Activated naive CD4-positive, alpha-beta T cell treated with anti-CD3 and anti-CD28 coated beads, Interleukin-2, amount 50 U/mL, for 72 hours (primary cell): ENCODE results near the gene AKAP12. TPM values are rescaled to one million over a fixed set of nuclear protein-coding genes. Genes with fewer than 3 reads are reported as not detected.
"Not testable (repeated sequence)": the region's sequence is repeated elsewhere in the genome, so short reads cannot be mapped to it uniquely, and the experiment has no call there.

ENCODE experiments used
- ATAC-seq, 2 donors: fragments of 150-1000 bp; cut with Tn5 transposase; 2 replicates each; pipeline ENCODE4 v1.10.0; 2021; ENCODE audit warnings: mild to moderate bottlenecking in 2 of 2, moderate library complexity in 2 of 2
- DNase-seq, 2 donors: peaks; one replicate each; pipeline ENCODE4 v3.0.0; 2021 to 2022; ENCODE audit warnings: low spot score in 2 of 2
- H3K27ac Mint-ChIP-seq, 2 donors: one replicate each; pipeline ENCODE4 v1.8.0; 2022; ENCODE audit warnings: mild to moderate bottlenecking in 2 of 2, mixed read lengths in 2 of 2
- H3K36me3 Mint-ChIP-seq, 2 donors: one replicate each; pipeline ENCODE4 v1.8.0; 2022; ENCODE audit warnings: mixed read lengths in 2 of 2
- H3K9me3 Mint-ChIP-seq, 2 donors: one replicate each; pipeline ENCODE4 v1.8.0; 2022; ENCODE audit warnings: mixed read lengths in 2 of 2
- total RNA-seq, 2 donors: library from RNA; stranded (reverse); gene quantifications; one replicate each; pipeline ENCODE4 v1.2.3, GENCODE V29; 2022

AKAP12 gene
- total RNA-seq, 2 donors from 2014 or later = 0.36 to 1.4 TPM

DNA sequence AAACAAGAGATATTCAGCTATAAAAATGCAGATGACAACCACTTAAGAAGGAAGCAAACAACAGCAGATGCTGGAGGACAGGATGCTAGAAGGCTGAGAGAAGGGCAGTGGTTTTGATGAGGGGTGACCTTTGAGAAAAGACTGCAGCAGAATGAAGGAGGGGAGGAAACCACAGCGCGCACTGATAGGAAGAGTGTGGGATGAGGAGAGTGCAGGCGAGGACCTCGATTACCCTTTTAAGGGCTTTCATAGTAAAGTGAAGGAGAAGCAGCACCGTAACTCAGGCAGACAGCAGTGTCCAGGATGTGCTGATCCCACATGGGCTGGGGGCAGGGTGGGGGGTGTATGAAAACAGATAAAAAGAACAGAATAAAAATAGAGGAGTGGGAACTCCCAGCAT is 132.4 kb downstream of the AKAP12 start:
- H3K36me3 Mint-ChIP-seq = peaks cover 19 to 20% of the 10 kb centered on the region in 2 donors
- peak; percentile 26 to 84 for ATAC-seq
- H3K9me3 Mint-ChIP-seq = no peaks in the 10 kb centered on the region
- no peak for DNase-seq
- H3K27ac Mint-ChIP-seq = peak overlapping the region; percentile 67 to 88

DNA sequence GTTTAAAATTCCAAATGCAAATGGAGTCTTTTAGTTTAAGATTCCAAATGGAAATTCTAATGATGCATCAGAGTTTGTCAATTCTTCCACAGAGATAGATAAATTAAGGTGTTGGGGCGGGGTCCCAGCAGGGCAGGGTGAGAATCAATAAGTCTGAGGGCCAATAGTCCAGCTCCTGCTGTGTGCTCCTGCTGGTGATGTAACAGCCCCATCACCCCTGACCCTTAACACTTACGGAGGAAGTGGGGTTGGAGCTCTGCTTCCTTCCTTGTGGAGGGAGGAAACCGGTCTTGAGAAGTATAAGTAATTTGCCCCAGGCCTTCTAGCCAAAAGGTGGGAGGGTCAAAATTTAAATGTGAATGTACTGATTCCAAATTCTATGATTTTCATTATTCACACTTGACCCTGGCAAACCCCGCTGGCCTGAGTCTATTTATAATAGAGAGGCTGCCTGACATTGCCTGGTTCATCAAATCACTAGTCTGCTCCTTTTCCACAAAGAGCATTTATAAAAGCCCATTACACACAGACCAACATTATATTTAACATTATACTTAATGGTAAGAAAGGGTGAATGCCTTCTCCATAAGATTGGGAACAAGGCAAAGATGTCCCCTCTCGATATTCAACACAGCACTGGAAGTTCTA is 134.4 kb downstream of the AKAP12 start:
- H3K36me3 Mint-ChIP-seq = peaks cover 19 to 20% of the 10 kb centered on the region in 2 donors
- DNase-seq = no peak
- peak overlapping the region in 1 of 2 donors; percentile 75 for H3K27ac Mint-ChIP-seq

DNA sequence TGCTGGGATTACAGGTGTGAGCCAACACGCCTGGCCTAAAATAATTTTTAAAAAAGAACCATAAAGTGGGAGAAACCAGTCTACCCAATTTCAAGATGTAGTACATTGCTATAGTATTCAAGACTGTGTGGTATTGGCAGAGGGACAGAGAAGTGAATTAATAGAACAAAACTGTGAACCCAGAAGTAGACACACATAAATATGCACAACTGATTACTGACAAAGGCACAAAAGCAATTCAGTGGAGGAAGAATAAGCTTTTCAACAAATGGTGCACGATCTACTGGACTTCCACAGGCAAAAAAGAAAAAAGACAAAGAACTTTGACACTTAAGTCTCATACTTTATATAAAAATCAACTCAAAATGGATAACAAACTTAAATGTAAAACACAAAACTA is 136.1 kb downstream of the AKAP12 start:
- Mint-ChIP-seq H3K27ac (no peak overlapping the region), H3K36me3 (peaks cover 19 to 25% of the 10 kb centered on the region in 2 donors), H3K9me3 (no peaks in the 10 kb centered on the region)
- ATAC-seq = no peak
- no peak for DNase-seq

More for the DNA sequence above, 134.4 kb downstream of the AKAP12 start:
- peak in 1 of 2 donors; percentile 23 for ATAC-seq
- H3K9me3 Mint-ChIP-seq = no peaks in the 10 kb centered on the region

DNA sequence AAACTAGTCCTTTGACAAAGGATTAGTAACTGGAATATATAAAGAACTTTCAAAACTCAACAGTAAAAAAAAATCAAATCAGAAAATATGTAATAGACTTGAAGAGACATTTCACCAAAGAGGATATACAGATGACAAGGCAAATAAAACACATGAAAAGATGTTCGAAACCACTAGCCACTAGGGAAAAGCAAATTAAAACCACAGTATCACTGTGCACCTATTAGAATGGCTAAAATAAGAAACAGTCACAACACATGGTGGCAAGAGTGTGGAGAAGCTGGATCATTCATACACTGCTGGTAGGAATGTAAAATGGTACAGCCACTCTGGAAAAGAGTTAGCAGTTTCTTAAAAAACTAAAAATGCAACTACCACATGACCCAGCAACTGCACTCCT is 136.7 kb downstream of the AKAP12 start:
- Mint-ChIP-seq H3K27ac (peak overlapping the region in 1 of 2 donors; percentile 72), H3K9me3 (no peaks in the 10 kb centered on the region), H3K36me3 (peaks cover 13 to 21% of the 10 kb centered on the region in 2 donors)
- ATAC-seq (peak in 1 of 2 donors; percentile 17), DNase-seq (no peak)

DNA sequence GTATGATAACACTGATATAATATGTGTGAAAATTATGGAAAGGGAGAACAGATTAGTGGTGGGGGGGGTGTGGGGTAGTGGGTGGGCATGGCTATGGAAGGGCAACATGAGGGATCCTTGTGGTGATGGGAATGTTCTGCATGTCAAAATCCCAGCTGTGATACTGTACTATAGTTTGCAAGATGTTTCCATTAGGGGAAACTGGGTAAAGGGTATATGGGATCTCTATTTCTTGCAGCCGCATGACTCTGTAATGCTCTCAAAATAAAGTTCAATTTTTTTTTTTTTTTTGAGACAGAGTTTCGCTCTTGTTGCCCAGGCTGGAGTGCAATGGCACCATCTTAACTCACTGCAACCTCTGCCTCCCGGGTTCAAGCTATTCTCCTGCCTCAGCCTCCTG is 137.3 kb downstream of the AKAP12 start:
- ATAC-seq = no peak

DNA sequence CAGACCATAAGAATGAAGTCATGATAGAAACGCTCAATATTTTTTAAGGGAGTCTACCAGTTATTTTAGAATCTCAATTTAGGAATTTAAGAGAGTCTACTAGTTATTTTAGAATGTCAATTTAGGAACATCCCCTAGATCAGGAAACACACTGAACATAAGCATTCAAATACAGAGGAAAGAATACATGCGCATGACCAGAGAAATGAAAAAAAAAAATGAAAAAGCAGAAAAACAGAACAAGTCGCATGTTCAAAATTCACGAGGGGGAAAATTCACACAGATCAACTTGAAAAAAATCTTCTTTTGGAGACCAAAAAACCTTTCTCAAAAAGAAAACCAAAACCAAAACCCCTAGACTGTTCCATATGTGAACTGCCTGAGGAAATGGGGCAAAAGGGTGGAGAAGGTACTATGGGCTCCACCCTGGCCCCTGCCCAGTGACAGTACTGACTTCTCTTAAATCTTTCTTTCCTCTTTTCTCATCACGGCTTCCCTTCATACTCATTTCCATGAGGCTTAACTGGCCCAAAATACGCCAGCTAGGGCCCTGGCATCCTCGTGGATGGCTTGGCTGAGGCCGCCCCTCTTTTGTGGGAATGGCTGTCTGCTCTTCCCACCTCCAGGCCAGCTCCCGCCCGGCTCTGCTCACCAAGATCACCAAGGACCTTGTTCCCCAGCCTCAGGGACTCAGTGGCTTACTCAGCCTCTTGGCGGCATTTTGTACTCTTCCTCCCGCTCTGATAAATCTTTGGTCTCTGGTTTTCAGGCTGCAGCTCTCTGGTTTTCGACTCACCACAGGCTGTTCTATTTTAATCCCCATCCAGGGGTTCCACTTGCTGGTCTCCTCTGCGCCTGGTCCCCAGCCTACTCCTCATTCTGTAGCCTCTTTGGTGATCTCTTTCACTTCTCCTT is 140.4 kb downstream of the AKAP12 start:
- Mint-ChIP-seq H3K36me3 (peaks cover 0 to 8% of the 10 kb centered on the region in 2 donors), H3K9me3 (no peaks in the 10 kb centered on the region), H3K27ac (peak overlapping the region; percentile 90 to 96)
- ATAC-seq (peak; percentile 66 to 76), DNase-seq (no peak)

More for the DNA sequence above, 137.3 kb downstream of the AKAP12 start:
- peaks cover 6 to 14% of the 10 kb centered on the region in 2 donors for H3K36me3 Mint-ChIP-seq
- no peak overlapping the region for H3K27ac Mint-ChIP-seq
- no peak for DNase-seq
- H3K9me3 Mint-ChIP-seq = no peaks in the 10 kb centered on the region

DNA sequence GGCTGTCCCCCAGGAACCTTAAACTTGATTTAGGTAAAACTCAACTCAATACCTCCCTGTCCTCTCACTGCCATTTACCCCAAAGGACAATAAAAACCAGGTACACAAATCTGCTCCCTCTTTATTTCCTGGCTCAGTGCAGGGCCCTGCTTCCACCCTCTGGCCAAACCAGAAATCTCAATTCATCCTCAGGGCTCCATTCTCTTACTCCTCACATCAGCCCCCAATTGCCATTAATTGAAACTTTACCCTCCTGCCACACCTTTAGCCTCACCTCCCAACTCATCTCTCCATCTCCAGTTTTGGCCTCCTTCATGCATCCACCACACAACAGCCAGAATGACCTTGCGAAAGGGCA is 141.1 kb downstream of the AKAP12 start:
- H3K9me3 Mint-ChIP-seq = no peaks in the 10 kb centered on the region
- peaks cover 0 to 8% of the 10 kb centered on the region in 2 donors for H3K36me3 Mint-ChIP-seq
- H3K27ac Mint-ChIP-seq = peak overlapping the region; percentile 90 to 96
- DNase-seq = no peak
- peak; percentile 20 to 26 for ATAC-seq

DNA sequence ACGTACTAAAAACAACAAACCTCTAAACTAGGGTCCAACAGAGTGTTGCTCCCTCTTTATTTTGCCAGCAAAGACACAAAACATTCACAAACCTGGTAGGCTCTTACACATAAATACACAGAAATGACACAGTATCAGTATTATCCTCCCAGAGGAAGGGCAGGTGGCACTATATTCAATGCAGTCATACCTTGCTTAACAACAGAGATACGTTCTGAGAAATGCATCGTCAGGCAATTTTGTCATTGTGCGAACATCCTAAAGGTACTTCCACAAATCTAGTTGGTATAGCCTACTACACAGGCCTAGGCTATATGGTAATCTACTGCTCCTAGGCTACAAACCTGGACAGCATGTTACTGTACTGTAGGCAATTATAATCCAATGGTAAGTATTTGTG is 142.0 kb downstream of the AKAP12 start:
- peaks cover 0 to 8% of the 10 kb centered on the region in 2 donors for H3K36me3 Mint-ChIP-seq
- ATAC-seq (peak in 1 of 2 donors; percentile 74), DNase-seq (no peak)
- H3K9me3 Mint-ChIP-seq = no peaks in the 10 kb centered on the region
- H3K27ac Mint-ChIP-seq = peak overlapping the region; percentile 45 to 90

DNA sequence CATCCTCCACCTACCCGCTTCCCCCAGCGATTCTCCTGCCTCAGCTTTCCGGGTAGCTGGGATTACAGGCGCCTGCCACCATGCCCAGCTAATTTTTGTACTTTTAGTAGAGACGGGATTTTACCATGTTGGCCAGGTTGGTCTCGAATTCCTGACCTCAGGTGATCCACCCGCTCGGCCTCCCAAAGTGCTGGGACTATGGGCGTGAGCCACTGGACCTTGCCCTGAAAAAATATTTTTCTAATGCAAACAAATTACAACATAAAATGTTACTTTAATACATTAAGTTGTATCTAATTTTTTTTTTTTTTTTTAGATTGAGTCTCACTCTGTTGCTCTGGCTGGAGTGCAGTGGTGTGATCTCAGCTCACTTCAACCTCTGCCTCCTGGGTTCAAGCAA is 142.9 kb downstream of the AKAP12 start:
- not testable (repeated sequence) for DNase-seq, ATAC-seq, H3K9me3 Mint-ChIP-seq, H3K36me3 Mint-ChIP-seq
- peak overlapping the region in 1 of 2 donors; percentile 67 for H3K27ac Mint-ChIP-seq

DNA sequence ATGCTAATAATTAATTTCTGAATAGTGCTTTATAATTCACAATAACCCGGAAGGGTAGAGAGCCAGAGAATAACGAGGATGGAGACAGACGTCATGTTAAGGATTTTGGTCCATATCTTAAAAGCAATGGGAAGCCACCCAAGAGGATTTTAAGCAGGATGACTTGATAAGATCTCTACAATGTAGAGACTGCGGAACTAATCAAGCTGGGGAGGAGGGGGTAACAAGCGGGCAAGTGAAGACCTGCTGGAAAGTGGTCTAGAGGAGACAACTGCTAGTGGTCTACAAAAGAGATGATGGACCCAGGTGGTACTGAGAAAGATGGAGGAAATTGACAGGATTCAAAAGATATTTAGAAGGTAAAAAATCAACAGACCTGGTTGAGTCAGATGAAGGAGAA is 144.4 kb downstream of the AKAP12 start:
- DNase-seq = no peak
- Mint-ChIP-seq H3K9me3 (no peaks in the 10 kb centered on the region), H3K36me3 (peaks cover 3 to 8% of the 10 kb centered on the region in 2 donors), H3K27ac (peak overlapping the region; percentile 11 to 33)
- ATAC-seq = no peak

DNA sequence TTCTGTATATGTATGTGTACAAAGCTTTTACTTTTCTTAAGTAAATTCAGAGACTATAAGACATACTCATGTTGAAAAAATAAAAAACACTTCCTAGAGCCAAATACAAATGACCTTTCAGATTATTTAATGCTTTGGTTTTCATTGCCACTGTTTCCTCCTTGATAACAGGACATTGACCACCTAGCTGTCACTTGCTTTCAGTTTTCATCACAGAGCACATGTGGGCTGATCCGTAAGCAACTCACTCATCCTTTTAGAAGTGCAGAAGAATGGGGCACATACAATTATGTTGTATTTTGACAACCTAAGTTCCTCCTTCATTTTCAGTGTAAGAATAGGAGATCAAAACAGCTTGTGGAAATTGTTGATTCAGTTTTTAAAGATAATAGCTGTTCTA is 145.4 kb downstream of the AKAP12 start:
- ATAC-seq = no peak
- no peak overlapping the region for H3K27ac Mint-ChIP-seq
- no peaks in the 10 kb centered on the region for H3K9me3 Mint-ChIP-seq
- H3K36me3 Mint-ChIP-seq = peaks cover 7 to 8% of the 10 kb centered on the region in 2 donors
- DNase-seq = no peak

DNA sequence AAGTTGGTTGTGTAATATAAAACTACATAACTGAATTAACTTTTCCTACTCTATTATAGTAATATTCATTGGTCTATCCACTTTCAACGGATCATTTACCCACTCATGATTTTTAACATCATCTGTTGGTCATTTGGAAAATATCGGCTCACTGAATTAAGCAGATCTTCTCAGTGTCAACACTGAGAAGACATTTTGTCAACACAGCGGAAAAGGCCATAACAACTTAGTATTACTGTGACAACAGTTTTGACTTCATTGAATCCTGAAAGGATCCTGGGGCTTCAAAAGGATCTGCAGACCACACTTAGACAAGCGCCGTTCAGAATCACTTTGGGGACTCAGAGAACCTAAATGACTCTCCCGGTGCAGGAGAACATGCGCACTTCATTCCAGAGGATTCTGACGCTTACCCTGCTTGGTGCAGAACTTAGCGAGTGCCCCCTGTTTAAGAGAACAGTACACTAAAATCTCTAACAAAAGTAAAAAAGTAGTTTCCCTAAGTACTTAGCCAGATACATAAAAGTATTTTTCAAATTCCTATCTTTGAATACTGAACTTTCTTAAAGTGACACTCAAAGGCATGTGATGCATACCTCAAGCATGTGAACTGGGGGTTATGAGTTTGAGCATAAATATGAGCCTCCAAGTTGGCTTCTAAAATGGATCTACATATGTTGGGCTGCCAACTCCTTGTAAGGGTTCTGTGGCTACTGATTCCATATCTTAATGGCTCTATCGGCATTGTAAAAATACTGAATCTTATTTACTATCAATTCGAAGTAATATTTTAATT is 147.6 kb downstream of the AKAP12 start:
- no peaks in the 10 kb centered on the region for H3K9me3 Mint-ChIP-seq
- no peak overlapping the region for H3K27ac Mint-ChIP-seq
- H3K36me3 Mint-ChIP-seq = peaks cover 7 to 15% of the 10 kb centered on the region in 2 donors
- DNase-seq (no peak), ATAC-seq (no peak)

DNA sequence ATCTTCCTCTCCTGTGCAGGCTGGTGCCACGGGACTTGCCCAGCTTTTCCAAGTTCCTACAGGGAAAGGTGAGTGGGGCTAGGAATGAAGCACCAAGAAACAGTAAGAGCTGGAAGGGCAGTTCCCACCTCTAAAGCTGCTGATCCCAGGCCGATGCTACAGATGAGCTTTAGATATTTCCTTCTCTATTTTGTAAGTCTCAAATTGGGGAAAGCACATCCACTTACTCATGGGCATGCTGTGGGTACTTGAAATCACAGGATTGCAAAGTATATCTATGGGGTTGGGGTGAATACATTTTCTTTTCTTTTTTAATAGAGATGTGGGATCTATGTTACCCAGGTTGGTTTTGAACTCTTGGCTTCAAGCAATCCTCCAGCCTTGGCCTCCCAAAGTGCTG is 148.5 kb downstream of the AKAP12 start:
- Mint-ChIP-seq H3K27ac (peak overlapping the region; percentile 36 to 93), H3K9me3 (no peaks in the 10 kb centered on the region), H3K36me3 (peaks cover 12 to 23% of the 10 kb centered on the region in 2 donors)
- DNase-seq = no peak
- ATAC-seq = no peak

DNA sequence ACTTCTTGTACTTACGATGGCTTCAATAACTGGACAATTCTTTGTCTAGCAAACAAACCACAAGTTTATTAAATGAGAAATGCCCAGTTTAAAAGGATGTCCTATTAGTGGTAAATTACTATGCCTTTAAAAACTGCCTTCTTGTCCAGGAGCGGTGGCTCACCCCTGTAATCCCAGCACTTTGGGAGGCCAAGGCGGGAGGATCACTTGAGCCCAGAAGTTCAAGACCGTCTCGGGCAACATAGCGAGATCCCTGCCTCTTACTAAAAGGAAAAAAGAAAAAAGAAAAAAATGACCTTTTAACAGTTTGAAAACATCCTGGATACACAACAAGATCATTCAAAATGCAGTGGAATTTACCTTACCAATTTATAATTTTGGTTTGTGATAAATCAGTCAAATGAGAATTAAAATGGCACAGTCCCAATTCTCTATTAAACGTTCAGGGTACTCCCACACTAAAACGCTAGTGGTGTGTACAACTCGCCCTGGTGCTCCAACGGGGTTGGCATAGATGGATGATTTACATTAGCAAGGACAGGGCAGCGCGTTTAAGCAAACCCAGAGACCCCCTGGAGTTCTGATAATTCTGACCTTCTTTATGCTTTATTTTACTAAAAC is 149.3 kb downstream of the AKAP12 start:
- no peaks in the 10 kb centered on the region for H3K9me3 Mint-ChIP-seq
- no peak for DNase-seq
- ATAC-seq = no peak
- H3K36me3 Mint-ChIP-seq = peaks cover 18 to 23% of the 10 kb centered on the region in 2 donors
- peak overlapping the region; percentile 93 to 99 for H3K27ac Mint-ChIP-seq

DNA sequence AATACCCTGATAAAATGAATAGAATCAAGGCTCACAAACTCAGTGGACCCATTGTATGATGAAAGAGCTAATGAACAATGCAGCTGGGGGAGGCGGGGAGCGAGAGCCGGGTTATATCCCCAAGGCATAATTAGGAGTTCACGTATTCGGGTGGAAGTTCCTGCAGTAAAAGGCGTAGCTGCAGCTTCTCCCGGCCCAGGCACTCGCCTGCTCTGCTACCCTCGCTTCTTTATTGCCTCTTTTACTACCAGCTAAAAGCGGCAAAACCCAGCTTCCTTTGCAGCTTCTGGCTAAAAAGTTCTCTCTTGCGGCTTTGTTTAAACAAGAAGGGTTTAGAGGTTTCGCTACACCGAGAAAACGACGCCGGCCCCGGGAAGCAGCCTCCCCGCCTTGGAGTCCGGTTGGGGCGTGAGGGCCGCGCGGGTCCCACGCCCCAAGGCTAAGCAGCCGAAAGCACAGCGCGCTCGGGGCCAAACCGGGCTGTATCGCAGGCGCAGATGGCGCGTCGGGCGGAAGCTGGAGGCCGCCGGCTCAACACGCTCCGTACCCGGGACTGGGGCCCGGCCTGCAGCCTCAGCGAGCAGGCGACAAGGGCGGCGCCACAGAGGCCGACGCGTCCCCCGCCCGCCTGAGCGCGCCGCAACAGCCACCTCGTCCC is 150.0 kb downstream of the AKAP12 start:
- ATAC-seq (peak; percentile 64 to 80), DNase-seq (peak in 1 of 2 donors; percentile 34)
- Mint-ChIP-seq H3K36me3 (peaks cover 20 to 23% of the 10 kb centered on the region in 2 donors), H3K27ac (peak overlapping the region; percentile 93 to 99), H3K9me3 (no peaks in the 10 kb centered on the region)
